H9 (cell line): ENCODE measurements around the gene NAPEPLD. TPM values are rescaled to one million over a fixed set of nuclear protein-coding genes. Genes with fewer than 3 reads are reported as not detected.

Source experiments
- DNase-seq: peaks from one replicate; pipeline ENCODE4 v3.0.0-alpha.2; 2017
- H2AFZ ChIP-seq: one replicate; pipeline ENCODE4 v1.6.1; 2013; ENCODE audit warnings: mild to moderate bottlenecking, low read length, control low read depth, moderate library complexity
- H2AK5ac ChIP-seq: 2 replicates; pipeline ENCODE4 v1.6.1; 2013; ENCODE audit warnings: low read length, control low read depth, mixed read lengths; ENCODE audit not compliant: insufficient read length
- H2BK120ac ChIP-seq: one replicate; pipeline ENCODE4 v1.6.1; 2013; ENCODE audit warnings: low read depth, mild to moderate bottlenecking, low read length, control low read depth, inconsistent platforms; ENCODE audit not compliant: poor library complexity, severe bottlenecking
- H2BK12ac ChIP-seq: 2 replicates; pipeline ENCODE4 v1.6.1; 2013; ENCODE audit warnings: low read length, control low read depth, mixed read lengths, low read depth; ENCODE audit not compliant: insufficient read length
- H2BK15ac ChIP-seq: 2 replicates; pipeline ENCODE4 v1.6.1; 2013; ENCODE audit warnings: low read depth, low read length, control low read depth
- H2BK20ac ChIP-seq: one replicate; pipeline ENCODE4 v1.6.1; 2013; ENCODE audit warnings: low read depth, mild to moderate bottlenecking, low read length, control low read depth, inconsistent platforms; ENCODE audit not compliant: poor library complexity, severe bottlenecking
- H2BK5ac ChIP-seq: 2 replicates; pipeline ENCODE4 v1.6.1; 2013; ENCODE audit warnings: low read length, control low read depth, mixed read lengths; ENCODE audit not compliant: insufficient read length
- H3K14ac ChIP-seq: 2 replicates; pipeline ENCODE4 v1.6.1; 2013; ENCODE audit warnings: low read length, control low read depth; ENCODE audit not compliant: insufficient read depth
- H3K18ac ChIP-seq: 2 replicates; pipeline ENCODE4 v1.6.1; 2013; ENCODE audit warnings: low read depth, mild to moderate bottlenecking, mixed read lengths, low read length, control low read depth; ENCODE audit not compliant: insufficient read length
- H3K23ac ChIP-seq: 2 replicates; pipeline ENCODE4 v1.6.1; 2013; ENCODE audit warnings: low read length, control low read depth, mixed read lengths, low read depth; ENCODE audit not compliant: insufficient read length
- H3K23me2 ChIP-seq: 2 replicates; pipeline ENCODE4 v1.6.1; 2013; ENCODE audit warnings: low read depth, mild to moderate bottlenecking, mixed read lengths, low read length, control low read depth; ENCODE audit not compliant: insufficient read length, poor library complexity, severe bottlenecking
- H3K27ac ChIP-seq: 2 replicates; pipeline ENCODE4 v1.5.1; 2013; ENCODE audit warnings: low read length, control low read depth, mixed read lengths, low read depth; ENCODE audit not compliant: insufficient read length
- H3K27me3 ChIP-seq: 2 replicates; pipeline ENCODE4 v1.6.1; 2013; ENCODE audit warnings: low read length, control low read depth, inconsistent platforms; ENCODE audit not compliant: insufficient read depth
- H3K4ac ChIP-seq: 2 replicates; pipeline ENCODE4 v1.6.1; 2013; ENCODE audit warnings: low read depth, mild to moderate bottlenecking, control low read depth, inconsistent platforms, low read length, moderate library complexity
- H3K4me1 ChIP-seq: 2 replicates; pipeline ENCODE4 v1.6.1; 2013; ENCODE audit warnings: low read length, control low read depth, inconsistent platforms; ENCODE audit not compliant: insufficient read depth
- H3K4me2 ChIP-seq: 2 replicates; pipeline ENCODE4 v1.6.1; 2013; ENCODE audit warnings: low read length, control low read depth, mixed read lengths; ENCODE audit not compliant: insufficient read length, insufficient read depth
- H3K56ac ChIP-seq: 2 replicates; pipeline ENCODE4 v1.6.1; 2013; ENCODE audit warnings: low read depth, mild to moderate bottlenecking, mixed read lengths, low read length, control low read depth; ENCODE audit not compliant: insufficient read length
- H3K79me1 ChIP-seq: 2 replicates; pipeline ENCODE4 v1.6.1; 2013; ENCODE audit warnings: low read depth, mild to moderate bottlenecking, moderate library complexity, low read length, control low read depth, inconsistent platforms; ENCODE audit not compliant: insufficient read depth, poor library complexity, severe bottlenecking
- H3K79me2 ChIP-seq: 2 replicates; pipeline ENCODE4 v1.6.1; 2013; ENCODE audit warnings: low read length, control low read depth, inconsistent platforms; ENCODE audit not compliant: insufficient read depth
- H3K9ac ChIP-seq: 2 replicates; pipeline ENCODE4 v1.6.1; 2013; ENCODE audit warnings: low read length, control low read depth, mixed read lengths; ENCODE audit not compliant: insufficient read length; ENCODE audit errors: extremely low read depth
- H3K9me3 ChIP-seq: one replicate; pipeline ENCODE4 v1.6.1; 2013; ENCODE audit warnings: low read depth, low read length, inconsistent platforms; ENCODE audit not compliant: control insufficient read depth
- H3T11ph ChIP-seq: one replicate; pipeline ENCODE4 v1.6.1; 2013; ENCODE audit warnings: mild to moderate bottlenecking, low read length, control low read depth, inconsistent platforms
- H4K20me1 ChIP-seq: one replicate; pipeline ENCODE4 v1.6.1; 2013; ENCODE audit not compliant: control insufficient read depth, insufficient read length, insufficient read depth
- H4K5ac ChIP-seq: 2 replicates; pipeline ENCODE4 v1.6.1; 2013; ENCODE audit warnings: low read depth, mild to moderate bottlenecking, mixed read lengths, low read length, control low read depth; ENCODE audit not compliant: insufficient read length
- H4K8ac ChIP-seq: replicated peaks from 2 replicates; pipeline ENCODE4 v1.6.1; 2013; ENCODE audit warnings: low read length, control low read depth, mixed read lengths, low read depth; ENCODE audit not compliant: insufficient read length
- H4K91ac ChIP-seq: 2 replicates; pipeline ENCODE4 v1.6.1; 2013; ENCODE audit warnings: low read depth, mild to moderate bottlenecking, moderate library complexity, mixed read lengths, low read length, control low read depth; ENCODE audit not compliant: insufficient read length
- H3K27ac Mint-ChIP-seq, 3 experiments: 2 replicates in 2 of 3; 3 replicates in 1 of 3; pipeline ENCODE4 v1.8.0; 2020 to 2021; ENCODE audit warnings: mixed read lengths in 3 of 3, mild to moderate bottlenecking in 1 of 3, moderate library complexity in 1 of 3
- H3K27me3 Mint-ChIP-seq: 2 replicates; pipeline ENCODE4 v1.8.0; 2021; ENCODE audit warnings: low read depth, mild to moderate bottlenecking, moderate library complexity, mixed read lengths
- H3K36me3 Mint-ChIP-seq, 3 experiments: 2 replicates in 2 of 3; 3 replicates in 1 of 3; pipeline ENCODE4 v1.8.0; 2020 to 2021; ENCODE audit warnings: low read depth in 3 of 3, mixed read lengths in 3 of 3; ENCODE audit not compliant: insufficient read depth in 1 of 3
- H3K4me1 Mint-ChIP-seq, 2 experiments: 2 replicates each; pipeline ENCODE4 v1.8.0; 2020; ENCODE audit warnings: mixed read lengths in 2 of 2
- H3K4me3 Mint-ChIP-seq, 2 experiments: 2 replicates in 1 of 2; 3 replicates in 1 of 2; pipeline ENCODE4 v1.8.0; 2020 to 2021; ENCODE audit warnings: mild to moderate bottlenecking in 2 of 2, mixed read lengths in 2 of 2, moderate library complexity in 1 of 2
- H3K9me3 Mint-ChIP-seq, 2 experiments: 2 replicates in 1 of 2; 3 replicates in 1 of 2; pipeline ENCODE4 v1.8.0; 2020; ENCODE audit warnings: mild to moderate bottlenecking in 2 of 2, mixed read lengths in 2 of 2, moderate library complexity in 1 of 2
- total RNA-seq: library from RNA; stranded (reverse); gene quantifications from 2 replicates; pipeline ENCODE4 v1.2.1, GENCODE V29; 2021
- TF ChIP-seq, protein P1 (sequence below): fragments of 200-600 bp; sonication (generic); conservative IDR thresholded peaks from 3 replicates; pipeline ENCODE4 v1.8.0; 2021; ENCODE audit warnings: antibody characterized with exemption, mild to moderate bottlenecking

The NAPEPLD gene
- total RNA-seq, 1 experiment from 2014 or later: 9.3 TPM

DNA sequence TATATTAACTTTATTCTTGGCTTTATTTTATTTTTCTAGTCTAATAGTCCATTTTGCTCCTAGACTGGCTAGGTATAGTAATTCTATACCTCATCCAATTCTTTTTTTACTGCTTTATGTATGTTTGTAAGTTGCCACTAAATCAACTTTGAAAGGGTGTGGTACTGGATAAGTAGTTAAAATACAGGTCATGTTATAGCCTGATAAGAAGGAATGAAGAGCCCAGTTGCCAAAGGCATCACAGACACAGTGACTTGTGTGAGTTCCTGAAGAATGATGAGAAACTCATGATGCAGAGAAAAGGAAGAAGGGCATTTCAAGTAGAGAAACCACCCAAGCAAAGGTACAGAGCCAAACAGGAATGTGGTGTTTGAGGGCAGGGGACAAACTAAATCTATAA, 27.3 kb downstream of the NAPEPLD start:
- H3K4me1 Mint-ChIP-seq: no peaks in the 10 kb centered on the region
- Histone ChIP-seq H4K8ac (no peak overlapping the region), H3T11ph (no peak overlapping the region), H3K18ac (no peak overlapping the region), H2AFZ (no peak overlapping the region), H3K4me2 (no peak overlapping the region), H3K9ac (no peak overlapping the region), H3K27ac (no peak overlapping the region), H3K27me3 (no peaks in the 10 kb centered on the region), H4K5ac (no peak overlapping the region), H3K23me2 (no peaks in the 10 kb centered on the region), H3K56ac (no peak overlapping the region), H4K91ac (no peak overlapping the region), H2BK120ac (no peak overlapping the region), H2BK15ac (no peak overlapping the region), H3K79me1 (no peaks in the 10 kb centered on the region), H4K20me1 (no peaks in the 10 kb centered on the region), H3K23ac (no peak overlapping the region), H3K79me2 (no peaks in the 10 kb centered on the region; the same call in 1 of the 2 replicates), H2BK12ac (no peak overlapping the region), H3K9me3 (no peaks in the 10 kb centered on the region), H2BK5ac (no peak overlapping the region), H2BK20ac (no peak overlapping the region), H2AK5ac (no peak overlapping the region), H3K4me1 (no peaks in the 10 kb centered on the region), H3K14ac (no peak overlapping the region), H3K4ac (no peak overlapping the region)
- peaks cover 0 to 9% (median 6%) of the 10 kb centered on the region in 3 experiments; a peak in 6 of 7 replicates for H3K36me3 Mint-ChIP-seq
- DNase-seq: no peak
- no peak overlapping the region for H3K27ac Mint-ChIP-seq
- TF ChIP-seq, protein P1, sequence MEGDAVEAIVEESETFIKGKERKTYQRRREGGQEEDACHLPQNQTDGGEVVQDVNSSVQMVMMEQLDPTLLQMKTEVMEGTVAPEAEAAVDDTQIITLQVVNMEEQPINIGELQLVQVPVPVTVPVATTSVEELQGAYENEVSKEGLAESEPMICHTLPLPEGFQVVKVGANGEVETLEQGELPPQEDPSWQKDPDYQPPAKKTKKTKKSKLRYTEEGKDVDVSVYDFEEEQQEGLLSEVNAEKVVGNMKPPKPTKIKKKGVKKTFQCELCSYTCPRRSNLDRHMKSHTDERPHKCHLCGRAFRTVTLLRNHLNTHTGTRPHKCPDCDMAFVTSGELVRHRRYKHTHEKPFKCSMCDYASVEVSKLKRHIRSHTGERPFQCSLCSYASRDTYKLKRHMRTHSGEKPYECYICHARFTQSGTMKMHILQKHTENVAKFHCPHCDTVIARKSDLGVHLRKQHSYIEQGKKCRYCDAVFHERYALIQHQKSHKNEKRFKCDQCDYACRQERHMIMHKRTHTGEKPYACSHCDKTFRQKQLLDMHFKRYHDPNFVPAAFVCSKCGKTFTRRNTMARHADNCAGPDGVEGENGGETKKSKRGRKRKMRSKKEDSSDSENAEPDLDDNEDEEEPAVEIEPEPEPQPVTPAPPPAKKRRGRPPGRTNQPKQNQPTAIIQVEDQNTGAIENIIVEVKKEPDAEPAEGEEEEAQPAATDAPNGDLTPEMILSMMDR: no peak
- H3K9me3 Mint-ChIP-seq: no peaks in the 10 kb centered on the region
- H3K4me3 Mint-ChIP-seq: no peak overlapping the region
- H3K27me3 Mint-ChIP-seq: no peaks in the 10 kb centered on the region
